Measurements from ENCODE around the gene CLEC12A.

GRCh38 chr12:9961106-9961505 is 10.1 kb upstream of the CLEC12A start:
- TF ChIP-seq CTCF (IDR thresholded peaks at IDR 0.05) (no peak), POLR2A (IDR thresholded peaks at IDR 0.05) (no peak)
